Smooth muscle cell of the pulmonary artery (primary cell): ENCODE measurements around the gene SLC7A8. TPM values are rescaled to one million over a fixed set of nuclear protein-coding genes. Genes with fewer than 3 reads are reported as not detected.

Experiments
- total RNA-seq: library from RNA; depleted of rRNA; stranded (reverse); fragments of >200 nt; gene quantifications from 2 replicates; pipeline ENCODE4 v1.2.3, GENCODE V29; 2014

SLC7A8 gene
- total RNA-seq, result 8.0 and 8.6 TPM in 2 replicates

DNA sequence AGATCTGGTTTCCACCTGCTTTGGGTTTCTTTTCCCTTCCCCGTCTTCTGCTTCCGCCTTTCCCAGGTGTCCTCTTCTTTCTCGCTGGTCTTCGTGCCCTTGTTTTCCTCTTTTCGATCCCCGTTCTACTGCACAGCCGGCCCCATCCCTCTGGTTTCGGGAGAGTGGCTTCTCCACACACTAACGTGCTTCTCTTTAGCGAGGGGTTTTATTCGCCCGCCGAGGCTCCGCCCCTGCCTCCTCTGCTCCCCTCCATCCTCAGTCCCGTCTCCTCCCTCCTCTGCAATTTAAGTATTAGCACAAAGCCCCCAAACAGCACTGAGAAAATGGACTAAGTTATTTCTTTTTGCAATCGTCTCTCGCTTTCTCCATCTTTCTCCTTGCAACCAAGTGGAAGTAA lies at the start of gene SLC7A8:
TSS of gene SLC7A8 (minus strand) at position 182 of the 400 bp plus-strand sequence. CDS start 746 bp downstream, outside the sequence.

GRCh38 chr14:23118506-23119362 lies 64.7 kb downstream of the SLC7A8 start, which contains the start of gene CEBPE:
Gene CEBPE, minus strand, starts transcription at chr14:23119255. Its CDS starts 164 bp downstream, at chr14:23119091.

DNA sequence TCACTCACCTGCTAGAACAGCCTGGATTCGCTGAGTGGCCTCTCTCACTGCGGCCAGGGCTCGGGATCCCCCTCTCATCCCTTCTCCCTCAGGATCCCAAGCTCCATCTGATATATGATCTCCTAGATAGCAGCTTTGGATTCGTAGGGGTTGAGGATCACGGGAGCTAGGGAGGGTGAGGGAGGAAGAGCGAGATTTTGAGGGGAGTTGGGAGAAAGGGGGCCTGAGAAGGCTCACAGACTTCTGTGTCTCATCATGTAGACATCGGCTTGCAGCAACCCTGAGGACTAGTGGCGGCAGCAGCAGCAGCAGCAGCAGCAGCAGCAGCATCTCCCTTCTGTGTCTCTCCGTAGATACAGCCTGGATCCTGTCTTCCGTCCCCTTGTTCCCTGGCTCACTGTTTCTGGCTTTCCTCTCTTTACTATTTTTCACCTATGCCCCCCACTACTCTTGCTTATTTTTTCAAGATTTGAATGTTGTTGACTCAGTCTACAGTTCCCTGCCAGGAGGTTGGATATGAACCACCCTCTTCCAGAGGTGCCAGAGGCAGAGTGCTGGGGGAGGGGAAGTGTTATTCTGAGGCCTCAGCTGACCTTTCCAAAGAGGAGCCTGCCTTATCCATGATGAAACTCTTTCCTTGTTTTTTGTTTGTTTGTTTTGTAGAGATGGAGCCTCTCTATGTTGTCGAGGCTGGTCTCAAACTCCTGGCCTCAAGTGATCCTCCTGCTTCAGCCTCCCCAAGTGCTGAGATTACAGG lies 78.7 kb downstream of the SLC7A8 start, which contains the start of gene CIROP:
TSS of gene CIROP (minus strand) at position 399 of the 757 bp plus-strand sequence. CDS start at position 330, 69 bp downstream.

DNA sequence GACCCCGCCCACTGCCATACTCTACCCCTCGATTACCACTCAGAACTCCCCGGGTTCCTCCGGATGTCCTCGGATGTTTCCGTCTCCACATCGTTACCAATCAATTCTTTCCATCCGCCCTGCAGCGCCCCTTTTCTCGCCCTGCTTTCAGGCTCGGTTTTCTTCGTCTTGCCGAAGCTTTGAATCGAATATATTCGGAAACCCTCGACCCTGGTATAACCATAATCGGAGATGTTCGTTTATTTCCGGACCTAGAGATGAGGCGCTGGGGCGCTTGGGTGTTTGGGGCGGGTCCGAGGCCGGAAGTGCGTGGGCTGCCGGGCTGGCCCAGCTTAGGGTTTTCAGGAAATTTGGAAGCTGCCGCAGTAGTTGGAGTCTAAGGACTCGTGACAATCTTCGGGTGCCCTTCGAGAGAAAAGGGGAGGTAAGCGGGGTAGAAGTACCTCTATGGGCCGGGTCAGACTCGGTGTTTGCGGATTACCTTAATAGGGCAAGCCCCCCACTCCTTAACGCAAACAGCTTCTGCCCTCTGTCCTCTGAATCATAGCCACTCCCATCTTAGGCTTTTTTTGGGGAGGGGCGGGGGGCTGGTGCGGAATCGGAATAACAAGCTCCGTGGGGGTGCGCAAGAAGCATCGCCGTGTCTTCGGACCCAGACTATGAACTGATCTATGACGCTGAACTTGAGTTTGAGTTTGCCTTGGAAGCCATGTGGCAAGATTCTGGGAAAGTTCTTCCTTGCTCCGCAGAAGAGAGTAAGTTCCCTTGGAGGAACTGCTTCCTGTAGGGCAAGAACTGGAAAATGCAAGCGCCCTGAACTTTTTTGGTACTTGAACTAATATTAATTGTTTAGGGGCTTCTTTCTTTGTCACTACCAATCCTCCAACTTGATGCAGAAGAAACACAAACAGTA lies 88.0 kb downstream of the SLC7A8 start, which contains the start of gene C14orf119:
TSS of gene C14orf119 (plus strand) at position 310 of the 913 bp plus-strand sequence. CDS start 2,154 bp downstream, outside the sequence.

GRCh38 chr14:23094666-23095195 lies 88.7 kb downstream of the SLC7A8 start, which contains the start of gene ACIN1:
Gene ACIN1, minus strand, starts transcription at chr14:23095136. Its CDS starts 24 bp downstream, at chr14:23095112.

Other genes with a start within 250 kb of the SLC7A8 start
- gene HAUS4, start 226.6 kb downstream of the SLC7A8 start, total RNA-seq, result 22.2 and 30.2 TPM in 2 replicates
- gene AJUBA, start 201.1 kb downstream of the SLC7A8 start, total RNA-seq, result 43.2 and 61.2 TPM in 2 replicates
- 10.2 and 12.7 TPM in 2 replicates for gene C14orf93, start 173.5 kb downstream of the SLC7A8 start, total RNA-seq
- gene PSMB5, start 148.8 kb downstream of the SLC7A8 start, total RNA-seq, result 174 and 207 TPM in 2 replicates
- gene PSMB11, start 141.4 kb downstream of the SLC7A8 start, total RNA-seq, result not detected in 2 replicates
- 5.0 and 5.1 TPM in 2 replicates for gene CDH24, start 126.1 kb downstream of the SLC7A8 start, total RNA-seq
- gene ACIN1, start 88.5 kb downstream of the SLC7A8 start, total RNA-seq, result 67.6 and 71.1 TPM in 2 replicates
- gene C14orf119, start 88.2 kb downstream of the SLC7A8 start, total RNA-seq, result 58.3 and 60.9 TPM in 2 replicates
- 0.13 TPM in 1 of 2 replicates, not detected in the other for gene CIROP, start 78.7 kb downstream of the SLC7A8 start, total RNA-seq
- not detected in 2 replicates for gene CEBPE, start 64.4 kb downstream of the SLC7A8 start, total RNA-seq
- not detected in 2 replicates for gene RNF212B, start 54.3 kb upstream of the SLC7A8 start, total RNA-seq
- 4.2 and 6.4 TPM in 2 replicates for gene HOMEZ, start 102.5 kb upstream of the SLC7A8 start, total RNA-seq
- gene PPP1R3E, start 119.2 kb upstream of the SLC7A8 start, total RNA-seq, result 3.9 and 5.0 TPM in 2 replicates
- gene BCL2L2, start 123.2 kb upstream of the SLC7A8 start, total RNA-seq, result 31.4 and 31.5 TPM in 2 replicates
- gene PABPN1, start 137.8 kb upstream of the SLC7A8 start, total RNA-seq, result 59.7 and 77.2 TPM in 2 replicates
- gene SLC22A17, start 169.2 kb upstream of the SLC7A8 start, total RNA-seq, result 31.1 and 46.3 TPM in 2 replicates
- 4.7 and 15.0 TPM in 2 replicates for gene EFS, start 181.5 kb upstream of the SLC7A8 start, total RNA-seq
- gene IL25, start 189.1 kb upstream of the SLC7A8 start, total RNA-seq, result not detected in 2 replicates
- gene CMTM5, start 193.4 kb upstream of the SLC7A8 start, total RNA-seq, result 0.17 and 0.65 TPM in 2 replicates
- gene MYH6, start 224.6 kb upstream of the SLC7A8 start, total RNA-seq, result not detected in 2 replicates